Natural killer cell treated with Interleukin-12 subunit alpha and Interleukin-12 subunit beta and Interleukin-15 and Interleukin-18, amount 100 ng/mL, for 72 hours (primary cell): ENCODE data around the gene FOXC2. TPM values are rescaled to one million over a fixed set of nuclear protein-coding genes. Genes with fewer than 3 reads are reported as not detected.

Experiments
- ATAC-seq, 2 donors: fragments of 150-1000 bp; cut with Tn5 transposase in 1 of 2; sonication (Bioruptor Pico), chemical (Tn5 transposase) in 1 of 2; 2 replicates each; pipeline ENCODE4 v1.10.0; 2021
- DNase-seq: peaks from one replicate; pipeline ENCODE4 v3.0.0; 2022; ENCODE audit warnings: low spot score
- H3K27ac Mint-ChIP-seq, 2 donors: 1 replicate in 1 of 2; 2 replicates in 1 of 2; pipeline ENCODE4 v1.8.0; 2022; ENCODE audit warnings: mixed read lengths in 2 of 2, mild to moderate bottlenecking in 1 of 2, moderate library complexity in 1 of 2
- H3K27me3 Mint-ChIP-seq, 2 donors: 1 replicate in 1 of 2; 2 replicates in 1 of 2; pipeline ENCODE4 v1.8.0; 2022; ENCODE audit warnings: mixed read lengths in 2 of 2
- H3K36me3 Mint-ChIP-seq: one replicate; pipeline ENCODE4 v1.8.0; 2022; ENCODE audit warnings: mixed read lengths
- H3K4me1 Mint-ChIP-seq, 2 donors: 1 replicate in 1 of 2; 2 replicates in 1 of 2; pipeline ENCODE4 v1.8.0; 2022; ENCODE audit warnings: low read depth in 2 of 2, mixed read lengths in 2 of 2, mild to moderate bottlenecking in 1 of 2
- H3K4me3 Mint-ChIP-seq: one replicate; pipeline ENCODE4 v1.8.0; 2022; ENCODE audit warnings: mixed read lengths
- H3K9me3 Mint-ChIP-seq: 2 replicates; pipeline ENCODE4 v1.8.0; 2022; ENCODE audit warnings: mixed read lengths
- total RNA-seq, 2 donors: library from RNA; stranded (reverse); gene quantifications; one replicate each; pipeline ENCODE4 v1.2.3, GENCODE V29; 2022

Gene FOXC2
- total RNA-seq, 2 donors from 2014 or later: not detected

DNA sequence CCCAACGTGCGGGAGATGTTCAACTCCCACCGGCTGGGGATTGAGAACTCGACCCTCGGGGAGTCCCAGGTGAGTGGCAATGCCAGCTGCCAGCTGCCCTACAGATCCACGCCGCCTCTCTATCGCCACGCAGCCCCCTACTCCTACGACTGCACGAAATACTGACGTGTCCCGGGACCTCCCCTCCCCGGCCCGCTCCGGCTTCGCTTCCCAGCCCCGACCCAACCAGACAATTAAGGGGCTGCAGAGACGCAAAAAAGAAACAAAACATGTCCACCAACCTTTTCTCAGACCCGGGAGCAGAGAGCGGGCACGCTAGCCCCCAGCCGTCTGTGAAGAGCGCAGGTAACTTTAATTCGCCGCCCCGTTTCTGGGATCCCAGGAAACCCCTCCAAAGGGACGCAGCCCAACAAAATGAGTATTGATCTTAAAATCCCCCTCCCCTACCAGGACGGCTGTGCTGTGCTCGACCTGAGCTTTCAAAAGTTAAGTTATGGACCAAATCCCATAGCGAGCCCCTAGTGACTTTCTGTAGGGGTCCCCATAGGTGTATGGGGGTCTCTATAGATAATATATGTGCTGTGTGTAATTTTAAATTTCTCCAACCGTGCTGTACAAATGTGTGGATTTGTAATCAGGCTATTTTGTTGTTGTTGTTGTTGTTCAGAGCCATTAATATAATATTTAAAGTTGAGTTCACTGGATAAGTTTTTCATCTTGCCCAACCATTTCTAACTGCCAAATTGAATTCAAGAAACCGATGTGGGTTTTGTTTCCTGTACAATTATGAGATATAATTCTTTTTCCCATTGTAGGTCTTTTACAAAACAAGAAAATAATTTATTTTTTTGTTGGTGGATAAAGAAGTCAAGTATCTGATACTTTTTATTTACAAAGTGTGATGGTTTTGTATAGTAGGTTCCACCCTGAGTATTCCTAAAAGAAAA is 2.3 kb downstream of the FOXC2 start:
- Mint-ChIP-seq H3K36me3 (no peaks in the 10 kb centered on the region), H3K4me1 (peaks cover 0 to 5% of the 10 kb centered on the region in 2 donors), H3K9me3 (no peaks in the 10 kb centered on the region), H3K4me3 (no peak overlapping the region), H3K27ac (no peak overlapping the region), H3K27me3 (peaks cover 27 to 48% of the 10 kb centered on the region in 2 donors)
- no peak for ATAC-seq
- no peak for DNase-seq

GRCh38 chr16:86569701-86570447 is 3.2 kb downstream of the FOXC2 start:
- H3K9me3 Mint-ChIP-seq: no peaks in the 10 kb centered on the region
- H3K27me3 Mint-ChIP-seq: peaks cover 30 to 48% of the 10 kb centered on the region in 2 donors
- no peak overlapping the region for H3K27ac Mint-ChIP-seq
- DNase-seq (peak; percentile 16), ATAC-seq (no peak)
- no peak overlapping the region for H3K4me3 Mint-ChIP-seq
- no peaks in the 10 kb centered on the region for H3K4me1 Mint-ChIP-seq
- no peaks in the 10 kb centered on the region for H3K36me3 Mint-ChIP-seq

GRCh38 chr16:86570558-86571529 is 4.2 kb downstream of the FOXC2 start:
- Mint-ChIP-seq H3K4me3 (no peak overlapping the region), H3K27me3 (peaks cover 27 to 42% of the 10 kb centered on the region in 2 donors), H3K27ac (no peak overlapping the region), H3K4me1 (no peaks in the 10 kb centered on the region), H3K9me3 (no peaks in the 10 kb centered on the region), H3K36me3 (no peaks in the 10 kb centered on the region)
- ATAC-seq (no peak), DNase-seq (peak; percentile 8)

DNA sequence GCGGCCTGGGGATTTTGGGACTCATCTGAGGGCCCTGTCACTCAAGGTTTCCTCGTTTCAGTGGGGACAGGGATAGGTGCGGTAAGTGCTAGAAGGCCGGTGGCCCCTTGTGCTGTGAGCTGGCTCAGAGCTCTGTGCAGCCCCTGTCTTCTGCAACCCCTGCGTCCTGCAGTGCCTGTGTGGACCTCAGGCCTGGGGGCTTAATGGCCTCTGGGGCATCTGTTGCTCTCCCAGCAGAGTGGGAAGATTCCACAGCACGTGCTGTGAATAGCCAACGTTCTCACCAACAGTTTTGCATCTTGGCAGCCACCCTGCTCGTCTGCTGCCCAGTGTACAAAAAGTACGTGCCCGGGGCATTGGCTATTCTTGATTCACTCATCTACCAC is 4.9 kb downstream of the FOXC2 start:
- DNase-seq: peak; percentile 44
- ATAC-seq: no peak
- H3K4me3 Mint-ChIP-seq: no peak overlapping the region
- no peaks in the 10 kb centered on the region for H3K36me3 Mint-ChIP-seq
- H3K9me3 Mint-ChIP-seq: no peaks in the 10 kb centered on the region
- peaks cover 31 to 42% of the 10 kb centered on the region in 2 donors for H3K27me3 Mint-ChIP-seq
- H3K4me1 Mint-ChIP-seq: peaks cover 0 to 4% of the 10 kb centered on the region in 2 donors
- no peak overlapping the region for H3K27ac Mint-ChIP-seq

- Mint-ChIP-seq H3K4me3 (no peak overlapping the region), H3K27me3 (peaks cover 34 to 46% of the 10 kb centered on the region in 2 donors), H3K36me3 (no peaks in the 10 kb centered on the region), H3K27ac (no peak overlapping the region), H3K4me1 (peaks cover 0 to 4% of the 10 kb centered on the region in 2 donors), H3K9me3 (no peaks in the 10 kb centered on the region)
- ATAC-seq: no peak
- DNase-seq: peak; percentile 12
Observed at GRCh38 chr16:86572041-86572521, 5.5 kb downstream of the FOXC2 start.

DNA sequence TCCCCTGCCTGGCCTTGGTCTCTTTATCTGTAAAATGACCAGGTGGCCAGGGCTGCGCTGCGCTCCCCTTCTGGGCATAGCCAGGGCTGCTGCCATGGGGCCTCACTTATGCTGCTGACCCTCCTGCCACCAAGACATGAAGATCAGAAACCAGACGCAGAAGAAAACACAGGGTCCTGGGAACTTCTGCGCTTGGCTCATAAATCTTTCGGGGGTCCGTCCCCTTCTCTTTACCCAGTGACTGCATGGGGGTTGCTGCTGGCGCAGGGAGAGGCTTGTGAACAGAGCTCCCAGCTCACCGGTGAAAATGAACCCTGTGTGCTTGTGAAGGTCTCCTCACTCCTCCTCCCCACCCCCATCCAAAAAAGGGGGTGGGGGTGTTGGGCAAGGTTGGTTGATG is 6.0 kb downstream of the FOXC2 start:
- Mint-ChIP-seq H3K27me3 (peaks cover 39 to 50% of the 10 kb centered on the region in 2 donors), H3K27ac (no peak overlapping the region), H3K9me3 (no peaks in the 10 kb centered on the region), H3K4me1 (peaks cover 0 to 4% of the 10 kb centered on the region in 2 donors), H3K4me3 (no peak overlapping the region), H3K36me3 (no peaks in the 10 kb centered on the region)
- no peak for ATAC-seq
- peak; percentile 2 for DNase-seq

- DNase-seq (peak; percentile 22), ATAC-seq (no peak)
- Mint-ChIP-seq H3K4me3 (no peak overlapping the region), H3K4me1 (peaks cover 0 to 4% of the 10 kb centered on the region in 2 donors), H3K27ac (no peak overlapping the region), H3K9me3 (no peaks in the 10 kb centered on the region), H3K36me3 (no peaks in the 10 kb centered on the region), H3K27me3 (peaks cover 43 to 56% of the 10 kb centered on the region in 2 donors)
Observed at GRCh38 chr16:86573215-86573614, 6.6 kb downstream of the FOXC2 start.

DNA sequence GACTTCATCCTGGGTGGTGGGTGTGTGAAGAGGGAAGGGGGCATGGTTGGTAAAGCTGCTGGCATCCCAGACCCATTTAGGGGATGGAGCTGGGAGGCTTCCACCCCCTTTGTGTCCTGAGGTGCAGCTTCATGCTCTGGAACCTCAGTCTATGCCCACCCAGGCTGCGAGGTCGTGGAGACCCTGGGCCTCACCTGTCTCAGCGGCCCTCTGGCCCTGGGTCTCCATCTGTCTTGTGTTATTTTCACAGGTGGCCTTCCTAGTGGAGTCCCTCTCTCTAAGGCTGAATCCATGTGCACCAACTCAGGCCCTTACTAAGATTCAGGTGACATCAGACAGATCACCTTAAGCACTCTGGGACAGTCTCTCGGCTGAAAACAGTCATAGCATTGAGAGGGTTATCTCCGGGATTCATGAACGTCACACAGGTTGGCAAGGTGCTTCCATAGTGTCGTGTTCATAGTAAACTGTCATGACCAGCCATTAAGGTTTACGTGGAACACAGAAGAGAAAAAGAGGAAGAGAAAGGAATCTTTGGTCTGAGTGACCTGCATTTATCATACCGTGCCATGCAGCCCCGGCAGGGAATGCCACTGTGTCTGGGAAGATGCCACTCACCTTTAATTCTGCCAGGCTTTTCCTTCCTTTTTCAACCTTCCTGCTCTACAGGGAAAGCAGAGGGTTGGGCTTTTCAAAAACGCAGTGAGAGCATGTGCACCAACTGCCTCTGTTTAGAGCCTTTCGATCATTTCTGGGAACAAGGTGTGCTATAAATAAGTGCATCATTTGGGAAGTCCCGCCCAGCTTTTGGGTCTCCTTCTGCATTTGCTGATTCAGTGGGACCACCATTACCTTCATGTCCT is 7.2 kb downstream of the FOXC2 start:
- no peaks in the 10 kb centered on the region for H3K9me3 Mint-ChIP-seq
- no peak overlapping the region for H3K4me3 Mint-ChIP-seq
- no peak overlapping the region for H3K27ac Mint-ChIP-seq
- H3K27me3 Mint-ChIP-seq: peaks cover 44 to 58% of the 10 kb centered on the region in 2 donors
- no peaks in the 10 kb centered on the region for H3K36me3 Mint-ChIP-seq
- ATAC-seq (no peak), DNase-seq (peak; percentile 25)
- H3K4me1 Mint-ChIP-seq: peaks cover 0 to 4% of the 10 kb centered on the region in 2 donors

DNA sequence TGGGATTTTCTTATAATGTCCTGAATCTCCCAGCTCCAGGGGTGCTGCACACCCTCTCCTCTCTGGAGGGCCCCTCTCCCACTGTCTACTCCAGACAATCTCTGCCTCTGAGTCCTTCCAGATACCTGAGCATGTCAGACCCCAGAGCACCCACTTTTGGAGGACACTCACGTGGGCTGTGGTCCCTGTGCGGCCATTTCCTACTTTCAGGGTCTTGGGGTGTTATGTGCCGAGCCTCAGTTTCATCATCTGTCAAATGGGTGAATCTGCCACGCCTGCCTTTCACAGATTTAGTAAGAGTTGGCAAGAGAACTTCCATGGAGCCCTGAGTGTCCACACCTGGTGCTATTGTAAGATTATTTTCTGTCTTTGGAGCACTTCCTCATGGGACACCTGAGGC is 8.0 kb downstream of the FOXC2 start:
- peak; percentile 29 for DNase-seq
- no peak for ATAC-seq
- Mint-ChIP-seq H3K9me3 (no peaks in the 10 kb centered on the region), H3K4me3 (no peak overlapping the region), H3K27me3 (peaks cover 43 to 52% of the 10 kb centered on the region in 2 donors), H3K4me1 (peaks cover 0 to 4% of the 10 kb centered on the region in 2 donors), H3K27ac (no peak overlapping the region), H3K36me3 (no peaks in the 10 kb centered on the region)

GRCh38 chr16:86575095-86575685 is 8.6 kb downstream of the FOXC2 start:
- H3K9me3 Mint-ChIP-seq: no peaks in the 10 kb centered on the region
- no peak overlapping the region for H3K27ac Mint-ChIP-seq
- H3K4me3 Mint-ChIP-seq: no peak overlapping the region
- H3K27me3 Mint-ChIP-seq: peaks cover 46 to 48% of the 10 kb centered on the region in 2 donors
- H3K4me1 Mint-ChIP-seq: peaks cover 0 to 4% of the 10 kb centered on the region in 2 donors
- DNase-seq (no peak), ATAC-seq (no peak)
- no peaks in the 10 kb centered on the region for H3K36me3 Mint-ChIP-seq

GRCh38 chr16:86575754-86576557 is 9.3 kb downstream of the FOXC2 start:
- Mint-ChIP-seq H3K36me3 (no peaks in the 10 kb centered on the region), H3K4me3 (peak overlapping the region; percentile 73), H3K27me3 (peaks cover 45 to 48% of the 10 kb centered on the region in 2 donors), H3K9me3 (no peaks in the 10 kb centered on the region), H3K27ac (no peak overlapping the region), H3K4me1 (peaks cover 0 to 4% of the 10 kb centered on the region in 2 donors)
- ATAC-seq (peak; percentile 65 to 75), DNase-seq (no peak)
